K562 (cell line): ENCODE data around the gene PDE1A. TPM values are rescaled to one million over a fixed set of nuclear protein-coding genes. Genes with fewer than 3 reads are reported as not detected.

ENCODE experiments used
- ATAC-seq: fragments of 200-7000 bp; cut with Tn5 transposase; 3 replicates; pipeline ENCODE4 v1.9.1; 2020; ENCODE audit warnings: moderate library complexity
- BruUV-seq: library from RNA; stranded (reverse); fragments of 400-500 nt; replicated peaks from 2 replicates; lab custom pipeline; 2021; lab: Mats Ljungman, UMichigan
- CTCF ChIA-PET: fragments of 300-600 bp; formaldehyde crosslinking; extraction: SDS; loops from one replicate; lab custom pipeline; 2021; ENCODE audit warnings: low intra/inter-chr PET ratio; lab: Yijun Ruan, JAX
- POLR2A ChIA-PET: fragments of 300-600, 350-650 bp; sonication (Branson Sonifier 250); formaldehyde crosslinking; extraction: SDS; loops from one replicate; lab custom pipeline; 2021; ENCODE audit warnings: antibody characterized with exemption, inconsistent platforms; lab: Yijun Ruan, JAX
- DNase-seq, 4 experiments: peaks; one replicate each; pipeline versions ENCODE4 v3.0.0 to v3.0.0-alpha.2; 2011 to 2018; ENCODE audit warnings: low spot score in 3 of 4, mixed read lengths in 3 of 4; ENCODE audit errors: extremely low read depth in 1 of 4
- FAIRE-seq: peaks from 2 replicates; lab custom pipeline; 2011; peaks lifted over from hg19 to GRCh38; lab: Jason Lieb, UNC
- H2AFZ ChIP-seq: 2 replicates; pipeline ENCODE4 v1.6.0; 2011; ENCODE audit warnings: low read depth, low read length, control low read depth, inconsistent platforms
- H3K27ac ChIP-seq: fragments of 200-600 bp; 3 replicates; pipeline ENCODE4 v1.8.0; 2011; ENCODE audit warnings: low read depth, mild to moderate bottlenecking, control low read depth, inconsistent platforms, low read length, moderate library complexity, mixed read lengths; ENCODE audit errors: extremely low read depth
- H3K27me3 ChIP-seq, 2 experiments: fragments of 300-600 bp in 1 of 2; 2 replicates in 1 of 2; 3 replicates in 1 of 2; pipeline versions ENCODE4 v1.6.0 to v1.8.0; 2011; ENCODE audit warnings: inconsistent platforms in 2 of 2, low read length in 2 of 2, mild to moderate bottlenecking in 1 of 2, mixed read lengths in 1 of 2, moderate library complexity in 1 of 2; ENCODE audit not compliant: control insufficient read depth in 2 of 2, insufficient read depth in 2 of 2
- H3K36me3 ChIP-seq: fragments of 300-600 bp; 3 replicates; pipeline ENCODE4 v1.8.0; 2011; ENCODE audit warnings: mild to moderate bottlenecking, low read length, inconsistent platforms; ENCODE audit not compliant: control insufficient read depth, insufficient read depth
- H3K4me1 ChIP-seq, 2 experiments: fragments of 200-600 bp in 1 of 2; replicated peaks in 1 of 2; 2 replicates in 1 of 2; 3 replicates in 1 of 2; pipeline versions ENCODE4 v1.5.1 to v1.8.0; 2011; ENCODE audit warnings: inconsistent platforms in 2 of 2, low read length in 2 of 2, mild to moderate bottlenecking in 1 of 2, mixed read lengths in 1 of 2, moderate library complexity in 1 of 2; ENCODE audit not compliant: control insufficient read depth in 2 of 2, insufficient read depth in 2 of 2
- H3K4me2 ChIP-seq: 2 replicates; pipeline ENCODE4 v1.6.1; 2011; ENCODE audit warnings: low read length, control low read depth, inconsistent platforms, mixed read lengths; ENCODE audit not compliant: insufficient read depth
- H3K4me3 ChIP-seq: fragments of 200-600 bp; sonication (generic), shearing (Covaris generic); 2 replicates; pipeline ENCODE4 v1.5.1; 2016; ENCODE audit warnings: control low read depth, inconsistent platforms
- H3K79me2 ChIP-seq: fragments of 200-600 bp; 3 replicates; pipeline ENCODE4 v1.8.0; 2011; ENCODE audit warnings: low read length, inconsistent platforms; ENCODE audit not compliant: control insufficient read depth, insufficient read depth
- H3K9ac ChIP-seq, 2 experiments: 2 replicates each; pipeline versions ENCODE4 v1.6.0 to v1.6.1; 2011; ENCODE audit warnings: low read depth in 2 of 2, low read length in 2 of 2, control low read depth in 1 of 2, inconsistent platforms in 1 of 2, mild to moderate bottlenecking in 1 of 2, mixed read lengths in 1 of 2; ENCODE audit not compliant: insufficient read depth in 1 of 2
- H3K9me1 ChIP-seq: one replicate; pipeline ENCODE4 v1.6.0; 2011; ENCODE audit warnings: inconsistent platforms, mild to moderate bottlenecking, low read length, moderate library complexity; ENCODE audit not compliant: control insufficient read depth, insufficient read depth
- H3K9me3 ChIP-seq: replicated peaks from 2 replicates; pipeline ENCODE4 v1.5.1; 2011; ENCODE audit warnings: low read depth, low read length, inconsistent platforms; ENCODE audit not compliant: control insufficient read depth, insufficient read depth
- H4K20me1 ChIP-seq: replicated peaks from 2 replicates; pipeline ENCODE4 v1.6.1; 2011; ENCODE audit warnings: low read length, inconsistent platforms, mixed read lengths; ENCODE audit not compliant: control insufficient read depth, insufficient read depth
- ETS2 ChIP-seq: IDR thresholded peaks from 2 replicates; pipeline ENCODE4 v1.6.1; 2016; ENCODE audit warnings: borderline replicate concordance, missing genetic modification characterization, mild to moderate bottlenecking, moderate library complexity, missing compliant biosample characterization; ENCODE audit not compliant: poor library complexity, severe bottlenecking
- HBP1 ChIP-seq: fragments of 450-650 bp; formaldehyde crosslinking; IDR thresholded peaks from 2 replicates; pipeline ENCODE4 v1.4.0; 2022; ENCODE audit warnings: missing genetic modification characterization
- HNRNPUL1 ChIP-seq: fragments of 200-400 bp; formaldehyde crosslinking; IDR thresholded peaks from 2 replicates; pipeline ENCODE4 v1.6.1; 2017; ENCODE audit warnings: low read length
- POLR2A ChIP-seq: fragments of 450-650 bp; conservative IDR thresholded peaks from 2 replicates; pipeline ENCODE4 v1.6.1; 2016
- PTTG1 ChIP-seq: fragments of 450-650 bp; IDR thresholded peaks from 2 replicates; pipeline ENCODE4 v1.6.1; 2016; ENCODE audit warnings: low read depth, mild to moderate bottlenecking, missing genetic modification characterization, missing compliant biosample characterization
- RFX1 ChIP-seq: fragments of 450-650 bp; IDR thresholded peaks from 2 replicates; pipeline ENCODE4 v1.6.1; 2016; ENCODE audit warnings: mild to moderate bottlenecking, moderate library complexity
- RNF2 ChIP-seq: sonication (generic); IDR thresholded peaks from 2 replicates; pipeline ENCODE4 v1.6.1; 2016
- SPI1 ChIP-seq: IDR thresholded peaks from 2 replicates; pipeline ENCODE4 v1.6.1; 2011; ENCODE audit warnings: low read depth, low read length, control low read depth, borderline replicate concordance
- ZNF449 ChIP-seq: fragments of 250-450 bp; sonication (Bioruptor Pico); IDR thresholded peaks from 2 replicates; pipeline ENCODE4 v1.8.0; 2022; ENCODE audit warnings: moderate library complexity, mild to moderate bottlenecking, inconsistent platforms
- ZNF592 ChIP-seq: fragments of 450-650 bp; IDR thresholded peaks from 2 replicates; pipeline ENCODE4 v1.6.1; 2017; ENCODE audit warnings: antibody characterized with exemption, mild to moderate bottlenecking
- ZNF77 ChIP-seq: fragments of 250-450 bp; sonication (Bioruptor Pico); IDR thresholded peaks from 2 replicates; pipeline ENCODE4 v1.5.0; 2020
- WGBS: fragments of 100-300 bp; shearing (Covaris generic); methylation state at CpG from one replicate; pipeline ENCODE4 v1.1.6; 2016; ENCODE audit warnings: low coverage, mixed read lengths; ENCODE audit not compliant: insufficient coverage; ENCODE audit errors: missing lambda C conversion rate; 5-methylcytosine and 5-hydroxymethylcytosine counted together
- in situ Hi-C: fragments of 300-500 bp; cut with MboI; formaldehyde crosslinking; loops from 4 replicates; pipeline ENCODE4 v1.15.0; 2018; ENCODE audit warnings: inconsistent platforms, mixed read lengths
- intact Hi-C: fragments of 100-400 bp; cut with micrococcal nuclease; formaldehyde crosslinking; loops from 2 replicates; pipeline ENCODE4 v1.14.2; 2022
- polyA plus RNA-seq, 8 experiments: library from polyadenylated mRNA; depleted of rRNA in 4 of 8; stranded (reverse) in 5 of 8; unstranded in 3 of 8; fragments of >200 nt; fragmentation: Nextera tagmentation in 2 of 8; fragmentation: Illumina TruSeq in 1 of 8; extraction: Ambion mirVana in 2 of 8; extraction: Trizol in 1 of 8; gene quantifications; 2 replicates each; pipeline versions ENCODE4 v1.2.1 to v1.2.3, GENCODE V29; 2011 to 2014; ENCODE audit warnings: inconsistent platforms in 1 of 8, missing spikeins in 1 of 8
- total RNA-seq, 7 experiments: library from RNA; depleted of rRNA in 6 of 7; stranded (reverse); fragments of >200 nt in 6 of 7; fragmentation: Illumina TruSeq in 2 of 7; extraction: Trizol in 2 of 7; gene quantifications; 2 replicates each; pipeline versions ENCODE4 v1.2.1 to v1.2.3, GENCODE V29; 2011 to 2021; ENCODE audit warnings: low replicate concordance in 1 of 7

The PDE1A gene
- total and polyA plus RNA-seq, 9 of the 15 experiments (the other 6 are each of a cell fraction or from before 2014, with no cell fraction given), result 0.14 to 0.91 (median 0.32) TPM

- Histone ChIP-seq H3K4me2 (no peak overlapping the region), H3K4me1 (no peaks in the 10 kb centered on the region), H2AFZ (no peak overlapping the region), H3K79me2 (no peaks in the 10 kb centered on the region), H4K20me1 (no peaks in the 10 kb centered on the region), H3K9me1 (no peaks in the 10 kb centered on the region), H3K9me3 (no peaks in the 10 kb centered on the region; the same call in 1 of the 2 replicates), H3K4me3 (no peak overlapping the region), H3K27ac (no peak overlapping the region), H3K36me3 (no peaks in the 10 kb centered on the region), H3K9ac (no peak overlapping the region), H3K27me3 (no peaks in the 10 kb centered on the region)
- ATAC-seq, result no peak
- BruUV-seq, result no TSS peak
- ChIA-PET POLR2A (no interaction called here), CTCF (no interaction called here)
- in situ Hi-C loops, result no loop called here
- TF ChIP-seq RFX1 (no peak), POLR2A (no peak), RNF2 (no peak), HNRNPUL1 (no peak), PTTG1 (tag) (no peak)
- FAIRE-seq, result no peak
- DNase-seq, result no peak
- intact Hi-C loops, result no loop called here
Measured at GRCh38 chr2:182245963-182246362, 180.9 kb downstream of the PDE1A start.

GRCh38 chr2:182242609-182243008, 184.2 kb downstream of the PDE1A start:
- FAIRE-seq (no peak), ATAC-seq (no peak), DNase-seq (no peak)
- H3K4me1 ChIP-seq, result no peaks in the 10 kb centered on the region
- in situ Hi-C loops (no loop called here), intact Hi-C loops (no loop called here)
- no peaks in the 10 kb centered on the region for H3K36me3 ChIP-seq
- CTCF ChIA-PET, result no interaction called here
- no peak overlapping the region for H3K4me2 ChIP-seq
- BruUV-seq, result no TSS peak
- no peaks in the 10 kb centered on the region for H4K20me1 ChIP-seq
- H3K9me1 ChIP-seq, result no peaks in the 10 kb centered on the region
- H3K9ac ChIP-seq, result no peak overlapping the region
- no peaks in the 10 kb centered on the region for H3K79me2 ChIP-seq
- no peaks in the 10 kb centered on the region for H3K27me3 ChIP-seq
- no peak overlapping the region for H2AFZ ChIP-seq
- 0% methylated on average over 5 of the region's 5 CpGs for WGBS
- H3K27ac ChIP-seq, result no peak overlapping the region
- no peak overlapping the region for H3K4me3 ChIP-seq
- POLR2A ChIA-PET, result no interaction called here
- H3K9me3 ChIP-seq, result no peaks in the 10 kb centered on the region
- TF ChIP-seq ZNF449 (CRISPR knock-in tag) (no peak), HBP1 (CRISPR knock-in tag) (no peak), ETS2 (tag) (no peak), ZNF77 (CRISPR knock-in tag) (no peak), ZNF592 (no peak), RNF2 (no peak), POLR2A (no peak), SPI1 (no peak)
